Osteocyte (in vitro differentiated cells): ENCODE data around the gene APOBEC3A. TPM values are rescaled to one million over a fixed set of nuclear protein-coding genes. Genes with fewer than 3 reads are reported as not detected.

Experiments
- DNase-seq: peaks from one replicate; pipeline ENCODE4 v3.0.0; 2021; ENCODE audit warnings: mixed read lengths; ENCODE audit not compliant: unreplicated experiment; ENCODE audit errors: extremely low spot score
- H3K27ac Mint-ChIP-seq: one replicate; pipeline ENCODE4 v1.8.0; 2021; ENCODE audit warnings: mild to moderate bottlenecking, mixed read lengths; ENCODE audit not compliant: unreplicated experiment
- H3K27me3 Mint-ChIP-seq: one replicate; pipeline ENCODE4 v1.8.0; 2021; ENCODE audit warnings: mixed read lengths; ENCODE audit not compliant: unreplicated experiment
- H3K36me3 Mint-ChIP-seq: one replicate; pipeline ENCODE4 v1.8.0; 2021; ENCODE audit warnings: mixed read lengths; ENCODE audit not compliant: unreplicated experiment
- H3K4me1 Mint-ChIP-seq: one replicate; pipeline ENCODE4 v1.8.0; 2021; ENCODE audit warnings: mixed read lengths; ENCODE audit not compliant: unreplicated experiment
- H3K4me3 Mint-ChIP-seq: one replicate; pipeline ENCODE4 v1.8.0; 2021; ENCODE audit warnings: mild to moderate bottlenecking, moderate library complexity, mixed read lengths; ENCODE audit not compliant: unreplicated experiment
- H3K9me3 Mint-ChIP-seq: one replicate; pipeline ENCODE4 v1.8.0; 2021; ENCODE audit warnings: mixed read lengths; ENCODE audit not compliant: unreplicated experiment
- CTCF ChIP-seq: fragments of 200-600 bp; sonication (generic); IDR thresholded peaks from 2 replicates; pipeline ENCODE4 v1.5.0; 2021; ENCODE audit warnings: antibody characterized with exemption, mild to moderate bottlenecking, moderate library complexity
- total RNA-seq: library from RNA; stranded (reverse); gene quantifications from 2 replicates; pipeline ENCODE4 v1.2.1, GENCODE V29; 2021

The APOBEC3A gene
- total RNA-seq, 1 donor from 2014 or later: not detected

- no peak overlapping the region for H3K27ac Mint-ChIP-seq
- H3K36me3 Mint-ChIP-seq: no peaks in the 10 kb centered on the region
These were observed 6.7 kb upstream of the APOBEC3A start for GRCh38 chr22:38950527-38951295.

GRCh38 chr22:38951734-38952133, 5.7 kb upstream of the APOBEC3A start:
- Mint-ChIP-seq H3K27ac (no peak overlapping the region), H3K9me3 (no peaks in the 10 kb centered on the region), H3K36me3 (no peaks in the 10 kb centered on the region), H3K4me3 (no peak overlapping the region), H3K27me3 (peaks cover 66% of the 10 kb centered on the region), H3K4me1 (no peaks in the 10 kb centered on the region)
- no peak for DNase-seq
- no peak for TF ChIP-seq CTCF

More at GRCh38 chr22:38950527-38951295, 6.7 kb upstream of the APOBEC3A start:
- no peaks in the 10 kb centered on the region for H3K4me1 Mint-ChIP-seq
- H3K9me3 Mint-ChIP-seq: no peaks in the 10 kb centered on the region
- no peak for DNase-seq
- peaks cover 74% of the 10 kb centered on the region for H3K27me3 Mint-ChIP-seq
- H3K4me3 Mint-ChIP-seq: no peak overlapping the region
- no peak for TF ChIP-seq CTCF

GRCh38 chr22:38952281-38952993, 5.0 kb upstream of the APOBEC3A start:
- Mint-ChIP-seq H3K4me3 (no peak overlapping the region), H3K27ac (no peak overlapping the region), H3K27me3 (peaks cover 62% of the 10 kb centered on the region), H3K9me3 (no peaks in the 10 kb centered on the region), H3K4me1 (no peaks in the 10 kb centered on the region), H3K36me3 (no peaks in the 10 kb centered on the region)
- no peak for TF ChIP-seq CTCF
- DNase-seq: no peak

- no peak overlapping the region for H3K4me3 Mint-ChIP-seq
- DNase-seq: no peak
- peaks cover 60% of the 10 kb centered on the region for H3K27me3 Mint-ChIP-seq
- H3K27ac Mint-ChIP-seq: no peak overlapping the region
- H3K9me3 Mint-ChIP-seq: no peaks in the 10 kb centered on the region
- no peaks in the 10 kb centered on the region for H3K36me3 Mint-ChIP-seq
- no peaks in the 10 kb centered on the region for H3K4me1 Mint-ChIP-seq
- no peak for TF ChIP-seq CTCF
These were observed 4.3 kb upstream of the APOBEC3A start for GRCh38 chr22:38953091-38953490.
